Forelimb muscle (tissue), 1 donor: ENCODE measurements around the gene ERFL. TPM values are rescaled to one million over a fixed set of nuclear protein-coding genes. Genes with fewer than 3 reads are reported as not detected.
"Not testable (repeated sequence)": the region's sequence is repeated elsewhere in the genome, so short reads cannot be mapped to it uniquely, and the experiment has no call there.

Experiments
- DNase-seq: peaks from one replicate; pipeline ENCODE4 v3.0.0-alpha.2; 2013; ENCODE audit warnings: low read depth
- polyA plus RNA-seq: library from polyadenylated mRNA; unstranded; fragments of 120-200 nt; gene quantifications from one replicate; pipeline ENCODE4 v1.2.1, GENCODE V29; 2013; ENCODE audit not compliant: insufficient read length

ERFL gene
- polyA plus RNA-seq, 1 donor: 0.11 TPM

DNA sequence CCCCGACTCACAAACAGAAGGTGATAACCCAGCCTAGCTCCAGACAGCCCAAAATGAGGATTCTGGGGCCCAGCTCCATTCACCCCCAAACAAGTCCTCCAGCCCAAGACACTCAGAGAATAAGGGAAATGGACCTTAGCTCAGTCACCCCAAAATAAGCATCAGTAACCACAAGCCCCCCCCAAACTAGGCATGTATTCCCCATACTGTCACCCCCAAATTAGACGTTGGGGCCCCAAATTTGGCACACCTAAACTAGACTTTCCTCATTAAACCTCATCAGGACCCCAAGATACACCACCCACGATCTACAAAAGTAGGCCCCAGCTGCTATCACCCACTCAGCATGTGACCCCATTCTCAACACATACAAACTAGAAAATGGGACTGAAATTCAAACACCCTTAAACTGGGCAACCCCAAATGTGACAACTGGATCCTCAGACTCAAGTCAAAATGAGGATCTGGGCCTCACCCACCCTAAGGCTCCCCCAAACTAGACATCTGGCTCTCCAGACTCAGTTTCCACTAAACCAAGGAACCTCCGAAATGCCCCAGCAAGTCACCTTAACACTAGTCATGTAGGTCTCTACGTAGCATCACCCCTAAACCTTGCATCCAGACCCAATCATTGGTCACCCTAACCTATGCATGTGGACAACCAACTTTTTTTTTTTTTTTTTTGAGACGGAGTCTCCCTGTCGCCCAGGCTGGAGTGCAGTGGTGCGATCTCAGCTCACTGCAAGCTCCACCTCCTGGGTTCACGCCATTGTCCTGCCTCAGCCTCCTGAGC, 13.4 kb upstream of the ERFL start:
- no peak for DNase-seq

- no peak for DNase-seq
These were observed 12.6 kb upstream of the ERFL start for GRCh38 chr19:41940731-41941409.

DNA sequence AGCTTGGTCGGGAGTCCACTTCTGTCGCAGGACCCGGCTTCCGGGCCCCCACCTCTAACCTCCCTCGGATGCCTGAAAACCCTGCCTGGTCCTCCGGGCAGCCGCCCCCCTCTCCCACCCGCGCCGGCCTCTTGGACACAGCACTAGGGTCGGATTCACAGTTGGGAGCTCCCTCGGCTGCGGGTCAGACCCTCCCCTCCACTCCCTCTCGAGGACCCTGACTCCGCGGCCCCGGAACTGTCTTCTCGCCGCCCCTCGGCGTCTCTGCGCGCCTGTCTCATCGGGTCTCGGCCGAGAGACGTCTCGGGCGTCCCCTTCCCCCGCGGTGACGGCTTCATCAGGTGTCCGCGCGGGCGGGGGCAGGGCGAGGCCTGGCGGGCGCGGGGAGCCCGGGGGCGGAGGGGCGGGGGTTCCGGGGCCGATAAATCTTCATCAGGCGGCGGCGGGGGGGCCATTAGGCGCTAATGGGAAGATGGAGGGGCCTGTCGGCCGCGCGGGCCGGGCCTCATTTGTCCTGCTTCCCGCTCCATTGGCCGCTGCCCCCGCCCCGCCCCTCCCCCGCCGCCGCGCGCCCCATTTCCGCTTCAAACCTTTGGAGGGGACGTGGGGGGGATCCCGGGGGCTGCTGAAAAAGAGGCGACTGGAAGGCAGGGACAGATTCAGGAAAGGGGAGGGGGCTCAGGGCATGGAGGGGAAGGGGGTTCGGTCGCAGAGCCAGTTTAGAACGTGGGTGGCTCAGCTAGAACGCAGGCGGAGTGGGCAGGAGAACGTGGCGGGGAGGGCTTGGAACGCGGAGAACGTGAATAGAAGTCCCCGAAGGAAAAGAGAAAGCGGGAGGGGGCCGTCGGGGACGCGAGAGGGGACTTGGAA, 11.8 kb upstream of the ERFL start:
- no peak for DNase-seq

- not testable (repeated sequence) for DNase-seq
These were observed 11.0 kb upstream of the ERFL start for GRCh38 chr19:41939209-41939608.

- DNase-seq: no peak
These were observed 9.5 kb upstream of the ERFL start for GRCh38 chr19:41937525-41938468.

DNA sequence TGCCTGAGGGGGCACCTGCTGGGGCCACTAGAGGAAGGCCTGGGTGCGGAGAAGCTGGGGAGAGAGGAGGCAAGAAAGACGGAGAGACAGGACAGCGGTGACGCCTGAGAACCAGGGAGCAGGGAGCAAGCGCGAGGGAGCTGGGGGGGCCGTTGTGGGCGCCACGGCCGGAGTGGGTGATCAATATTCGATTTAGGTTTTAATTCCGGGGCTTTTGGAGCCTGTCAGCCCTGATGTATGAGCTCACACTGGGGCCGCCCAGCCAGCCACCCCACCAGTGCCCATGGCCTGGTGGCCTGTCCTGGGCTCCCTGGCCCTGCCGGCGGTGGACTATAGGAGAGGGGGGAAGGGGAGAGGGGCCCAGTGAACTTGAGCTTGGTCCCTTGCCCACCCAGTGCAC, 8.7 kb upstream of the ERFL start:
- DNase-seq: no peak

DNA sequence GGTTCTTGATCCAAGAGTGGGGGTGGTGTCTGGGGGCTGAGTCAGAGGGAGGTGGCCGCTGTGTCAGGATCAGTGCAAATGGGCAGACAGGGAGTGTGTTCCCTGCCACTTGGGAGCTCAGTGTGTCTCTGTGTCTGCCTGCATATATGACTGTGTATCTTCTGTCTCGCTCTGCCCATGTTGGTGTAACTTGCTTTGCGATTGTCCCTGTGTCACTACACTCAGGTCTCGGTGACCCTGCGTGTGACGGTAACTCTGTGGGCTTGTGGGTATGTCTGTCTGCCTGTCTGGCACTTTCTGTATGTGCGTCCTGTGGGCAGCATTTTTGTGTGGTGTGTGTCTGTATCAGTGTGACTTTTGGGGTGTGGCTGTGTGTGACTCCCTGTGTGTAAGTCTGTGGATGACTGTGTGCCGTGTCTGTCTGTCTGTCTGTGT, 8.2 kb upstream of the ERFL start:
- DNase-seq: no peak

DNA sequence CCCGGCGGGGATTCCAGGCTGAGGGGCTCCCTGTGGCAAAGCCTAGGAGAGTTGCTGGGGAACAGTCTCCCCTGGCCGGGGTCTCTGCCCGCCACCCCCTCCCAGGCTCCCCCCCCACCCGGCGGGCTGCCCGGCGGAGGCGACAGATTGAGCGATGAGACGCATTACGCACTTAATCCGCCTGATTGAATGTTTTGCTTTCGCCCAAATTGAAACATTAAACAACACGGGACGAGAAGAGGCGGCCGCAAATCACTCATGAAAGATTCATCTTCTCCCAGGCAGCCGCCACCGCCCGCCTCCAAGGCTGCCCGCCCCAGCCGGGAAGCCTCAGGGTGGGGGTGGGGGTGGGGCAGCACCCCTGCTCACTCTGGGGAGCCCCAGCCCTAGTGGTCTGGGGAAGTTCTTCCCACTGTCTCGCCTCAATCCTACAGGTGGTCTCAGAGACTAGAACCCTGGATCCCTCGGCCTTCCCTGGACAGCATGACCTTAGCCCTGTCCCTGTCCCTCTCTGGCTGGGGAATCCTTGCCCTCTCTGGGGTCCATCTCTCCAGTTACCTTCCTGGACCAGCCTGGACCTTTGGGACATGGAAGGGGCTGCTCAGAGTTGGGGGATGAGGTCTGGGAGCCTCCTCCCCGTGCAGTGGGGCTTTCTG, 7.6 kb upstream of the ERFL start:
- DNase-seq: no peak

- DNase-seq: no peak
These were observed 6.7 kb upstream of the ERFL start for GRCh38 chr19:41934849-41935374.

GRCh38 chr19:41933693-41934426, 5.6 kb upstream of the ERFL start:
- DNase-seq: no peak

GRCh38 chr19:41932720-41933332, 4.6 kb upstream of the ERFL start:
- DNase-seq: no peak

GRCh38 chr19:41932259-41932719, 4.0 kb upstream of the ERFL start:
- DNase-seq: no peak

DNA sequence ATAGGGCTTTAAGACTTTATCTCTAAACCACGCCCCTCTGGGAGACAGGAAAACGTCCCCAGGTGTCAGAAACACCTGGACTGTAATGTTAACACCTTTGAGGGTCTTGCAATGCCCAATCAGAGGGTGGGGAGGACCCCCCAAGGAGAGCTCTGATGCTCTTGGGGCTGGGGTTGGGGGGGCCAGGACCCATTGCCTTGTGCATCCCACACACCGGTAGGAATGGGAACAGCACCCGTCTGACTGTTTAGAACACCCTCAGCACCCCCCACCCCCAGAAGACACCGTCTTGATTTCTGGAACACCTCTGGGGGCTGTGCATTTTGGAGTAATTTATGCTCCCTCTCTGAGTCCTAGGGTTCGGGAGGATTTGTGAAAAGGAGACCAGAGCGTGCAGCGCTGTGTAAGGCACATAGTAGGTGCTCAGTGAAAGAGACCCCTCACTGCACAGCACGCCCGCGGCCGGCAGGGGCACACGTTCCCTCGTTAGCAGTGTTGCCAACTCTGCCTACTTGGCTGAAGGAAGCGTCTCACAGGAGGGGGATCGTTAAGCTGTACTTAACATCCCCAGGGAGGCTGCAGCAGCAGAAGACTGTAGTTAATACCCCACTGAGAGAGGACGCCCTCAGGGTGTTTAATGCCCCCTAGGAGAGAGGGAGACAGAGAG, 2.8 kb upstream of the ERFL start:
- DNase-seq: no peak

DNA sequence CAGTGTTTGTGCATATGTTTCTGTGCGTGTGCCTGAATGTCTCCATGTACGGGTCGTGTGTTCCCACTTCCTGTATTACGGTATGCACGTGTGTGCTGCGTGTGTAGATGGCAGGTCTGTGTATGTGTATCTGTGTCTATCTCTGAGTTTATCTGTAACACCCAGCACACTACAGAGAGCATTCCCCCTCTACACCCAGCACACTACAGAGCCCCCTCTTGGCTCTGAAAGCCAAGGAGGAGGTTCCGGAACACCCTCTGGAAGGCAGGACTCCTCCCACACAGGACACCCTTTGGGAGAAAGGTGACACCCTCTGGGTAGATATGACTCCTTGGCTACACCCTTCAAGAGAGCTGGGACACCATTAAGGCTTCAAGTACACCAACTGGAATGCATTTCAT, 2.1 kb upstream of the ERFL start:
- DNase-seq: no peak

DNA sequence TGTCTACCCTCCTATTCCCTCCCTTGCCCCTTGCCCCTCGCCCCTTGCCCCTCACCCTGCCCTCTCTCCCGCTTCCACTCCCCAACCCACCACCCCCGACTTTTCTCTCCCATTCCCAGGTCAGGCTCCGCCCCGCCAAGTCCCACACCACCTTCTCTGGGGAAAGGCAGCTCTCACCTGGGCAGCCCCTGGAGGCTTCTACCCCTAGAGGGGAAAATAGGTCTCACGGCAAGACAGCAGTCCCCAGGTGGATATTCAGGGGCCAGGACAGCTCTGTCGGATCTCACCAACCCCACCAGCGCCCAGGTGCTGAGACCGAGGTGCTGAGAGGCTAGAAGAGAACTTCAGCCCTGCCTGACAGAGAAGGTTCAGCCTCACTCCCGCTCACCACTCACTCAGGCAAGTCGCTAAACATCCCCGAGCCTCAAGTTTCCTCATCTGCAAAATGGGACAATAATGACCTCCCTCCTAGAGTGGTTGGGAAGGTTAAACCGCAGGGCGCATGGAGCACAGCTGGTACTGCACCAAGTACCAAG, 1.4 kb upstream of the ERFL start:
- DNase-seq: no peak

GRCh38 chr19:41928754-41929535, 696 bp upstream of the ERFL start:
- no peak for DNase-seq

GRCh38 chr19:41927497-41928192, 604 bp downstream of the ERFL start:
- no peak for DNase-seq
